Effector CD8-positive, alpha-beta T cell (primary cell): ENCODE results near the gene TIMM21.

Experiments
- DNase-seq: peaks from one replicate; lab custom pipeline; 2025; lab: John Stamatoyannopoulos, UW
- total RNA-seq, 4 experiments: gene quantifications; one replicate each; lab custom pipeline; 2026; lab: John Stamatoyannopoulos, UW

The TIMM21 gene
- 13.7 to 21.8 (median 16.0) reads per million in 4 experiments for total RNA-seq

GRCh38 chr18:74147779-74148542 lies at the start of gene TIMM21, which contains the start of gene FBXO15:
Gene TIMM21, plus strand, starts transcription at chr18:74148523. Its CDS starts 286 bp downstream, at chr18:74148809.
Gene FBXO15, minus strand, starts transcription at chr18:74147834. Its CDS starts 49 bp downstream, at chr18:74147785.
- DNase-seq: peak; percentile 93

- no peak for DNase-seq
These were observed 39.9 kb upstream of the TIMM21 start for GRCh38 chr18:74108460-74108859.

GRCh38 chr18:74110149-74110548 lies 38.2 kb upstream of the TIMM21 start:
- no peak for DNase-seq

GRCh38 chr18:74110976-74111375 lies 37.3 kb upstream of the TIMM21 start:
- DNase-seq: no peak

- DNase-seq: no peak
These were observed 34.6 kb upstream of the TIMM21 start for GRCh38 chr18:74113711-74114110.

GRCh38 chr18:74114116-74114515 lies 34.2 kb upstream of the TIMM21 start:
- DNase-seq: no peak

- no peak for DNase-seq
These were observed 33.3 kb upstream of the TIMM21 start for GRCh38 chr18:74115046-74115445.

GRCh38 chr18:74116633-74117554 lies 31.4 kb upstream of the TIMM21 start:
- no peak for DNase-seq

GRCh38 chr18:74123200-74123599 lies 25.1 kb upstream of the TIMM21 start:
- no peak for DNase-seq

GRCh38 chr18:74124642-74125041 lies 23.7 kb upstream of the TIMM21 start:
- no peak for DNase-seq

GRCh38 chr18:74126684-74127655 lies 21.4 kb upstream of the TIMM21 start:
- DNase-seq: no peak

GRCh38 chr18:74128159-74128558 lies 20.2 kb upstream of the TIMM21 start:
- no peak for DNase-seq

- DNase-seq: no peak
These were observed 17.2 kb upstream of the TIMM21 start for GRCh38 chr18:74131124-74131523.

GRCh38 chr18:74132201-74132600 lies 16.1 kb upstream of the TIMM21 start:
- DNase-seq: no peak

GRCh38 chr18:74137920-74138538 lies 10.3 kb upstream of the TIMM21 start:
- no peak for DNase-seq

GRCh38 chr18:74139411-74139810 lies 8.9 kb upstream of the TIMM21 start:
- DNase-seq: no peak

GRCh38 chr18:74139888-74140287 lies 8.4 kb upstream of the TIMM21 start:
- no peak for DNase-seq

- DNase-seq: no peak
These were observed 7.7 kb upstream of the TIMM21 start for GRCh38 chr18:74140582-74140981.

GRCh38 chr18:74141667-74142066 lies 6.7 kb upstream of the TIMM21 start:
- DNase-seq: no peak

- DNase-seq: no peak
These were observed 6.1 kb upstream of the TIMM21 start for GRCh38 chr18:74142252-74142651.

- DNase-seq: no peak
These were observed 1.6 kb upstream of the TIMM21 start for GRCh38 chr18:74146756-74147155.
